Ascending aorta (tissue), 2 donors: ENCODE data around the gene TMEM18. TPM values are rescaled to one million over a fixed set of nuclear protein-coding genes. Genes with fewer than 3 reads are reported as not detected.

Experiments
- DNase-seq, 2 donors: peaks; one replicate each; pipeline ENCODE4 v3.0.0-alpha.2; 2019; ENCODE audit warnings: low spot score in 2 of 2
- H3K27ac ChIP-seq, 2 donors: fragments of 200-600 bp; sonication (generic); one replicate each; pipeline ENCODE4 v1.5.1; 2016 to 2017; ENCODE audit warnings: mild to moderate bottlenecking in 1 of 2
- H3K27me3 ChIP-seq: fragments of 200-600 bp; sonication (generic); one replicate; pipeline ENCODE4 v1.5.1; 2017
- H3K36me3 ChIP-seq, 2 donors: fragments of 200-600 bp; sonication (generic); one replicate each; pipeline ENCODE4 v1.5.1; 2016
- H3K4me1 ChIP-seq, 2 donors: fragments of 200-600 bp; sonication (generic); one replicate each; pipeline ENCODE4 v1.5.1; 2016 to 2017; ENCODE audit warnings: mild to moderate bottlenecking in 1 of 2
- H3K4me3 ChIP-seq, 2 donors: fragments of 200-600 bp; sonication (generic); one replicate each; pipeline ENCODE4 v1.5.1; 2016 to 2017; ENCODE audit warnings: mild to moderate bottlenecking in 1 of 2
- H3K9me3 ChIP-seq, 2 donors: fragments of 200-600 bp; sonication (generic); one replicate each; pipeline ENCODE4 v1.5.1; 2016
- CTCF ChIP-seq, 3 experiments: fragments of 200-600 bp in 2 of 3; fragments of 450-650 bp in 1 of 3; sonication (generic) in 2 of 3; IDR thresholded peaks; one replicate each; pipeline ENCODE4 v1.5.1; 2016 to 2019; ENCODE audit warnings: antibody characterized with exemption in 3 of 3, mild to moderate bottlenecking in 1 of 3, moderate library complexity in 1 of 3
- intact Hi-C: fragments of 100-400 bp; cut with DNase I; formaldehyde crosslinking; loops from one replicate; pipeline ENCODE4 v1.15.1; 2023
- total RNA-seq: library from RNA; depleted of rRNA; stranded (reverse); fragments of >200 nt; gene quantifications from one replicate; pipeline ENCODE4 v1.1.0, GENCODE V29; 2016

Gene TMEM18
- total RNA-seq, 1 donor from 2014 or later, result 6.4 TPM

- Histone ChIP-seq H3K4me3 (no peak overlapping the region), H3K27ac (no peak overlapping the region), H3K9me3 (no peaks in the 10 kb centered on the region), H3K4me1 (no peaks in the 10 kb centered on the region), H3K36me3 (no peaks in the 10 kb centered on the region), H3K27me3 (no peaks in the 10 kb centered on the region)
- no peak for DNase-seq
- intact Hi-C loops, result no loop called here
- TF ChIP-seq CTCF (IDR thresholded peaks at IDR 0.05), result no peak
Observed at GRCh38 chr2:627340-627709, 49.9 kb downstream of the TMEM18 start.

- no peaks in the 10 kb centered on the region for H3K27me3 ChIP-seq
- DNase-seq, result no peak
- no peaks in the 10 kb centered on the region for H3K36me3 ChIP-seq
- no peak for TF ChIP-seq CTCF (IDR thresholded peaks at IDR 0.05)
- no peaks in the 10 kb centered on the region for H3K9me3 ChIP-seq
- no peak overlapping the region for H3K4me3 ChIP-seq
- no peaks in the 10 kb centered on the region for H3K4me1 ChIP-seq
- intact Hi-C loops, result no loop called here
- no peak overlapping the region for H3K27ac ChIP-seq
Observed at GRCh38 chr2:626491-627339, 50.5 kb downstream of the TMEM18 start.

GRCh38 chr2:625415-626333, 51.5 kb downstream of the TMEM18 start:
- Histone ChIP-seq H3K27me3 (no peaks in the 10 kb centered on the region), H3K27ac (no peak overlapping the region), H3K36me3 (no peaks in the 10 kb centered on the region), H3K9me3 (no peaks in the 10 kb centered on the region), H3K4me3 (no peak overlapping the region), H3K4me1 (no peaks in the 10 kb centered on the region)
- TF ChIP-seq CTCF (IDR thresholded peaks at IDR 0.05), result no peak
- DNase-seq, result no peak
- intact Hi-C loops, result no loop called here

- no peak for DNase-seq
- no peaks in the 10 kb centered on the region for H3K9me3 ChIP-seq
- intact Hi-C loops, result no loop called here
- TF ChIP-seq CTCF (IDR thresholded peaks at IDR 0.05), result no peak
- H3K27me3 ChIP-seq, result no peaks in the 10 kb centered on the region
- no peak overlapping the region for H3K4me3 ChIP-seq
- H3K27ac ChIP-seq, result no peak overlapping the region
- H3K4me1 ChIP-seq, result no peaks in the 10 kb centered on the region
- no peaks in the 10 kb centered on the region for H3K36me3 ChIP-seq
Observed at GRCh38 chr2:624551-625347, 52.5 kb downstream of the TMEM18 start.

GRCh38 chr2:624096-624495, 53.1 kb downstream of the TMEM18 start:
- TF ChIP-seq CTCF (IDR thresholded peaks at IDR 0.05), result no peak
- DNase-seq, result no peak
- Histone ChIP-seq H3K4me3 (no peak overlapping the region), H3K4me1 (no peaks in the 10 kb centered on the region), H3K27me3 (no peaks in the 10 kb centered on the region), H3K27ac (no peak overlapping the region), H3K36me3 (no peaks in the 10 kb centered on the region), H3K9me3 (no peaks in the 10 kb centered on the region)
- intact Hi-C loops, result no loop called here
